NCI-H2081 treated with DMSO at 0.1 percent for 48 hours (cell line): ENCODE measurements around the gene DDI1.
"Not testable (repeated sequence)": the region's sequence is repeated elsewhere in the genome, so short reads cannot be mapped to it uniquely, and the experiment has no call there.

ENCODE experiments used
- DNase-seq: peaks from one replicate; lab custom pipeline; 2025; lab: John Stamatoyannopoulos, UW

Gene DDI1

GRCh38 chr11:104041792-104042191 lies 5.4 kb downstream of the DDI1 start:
- DNase-seq, result no peak

DNA sequence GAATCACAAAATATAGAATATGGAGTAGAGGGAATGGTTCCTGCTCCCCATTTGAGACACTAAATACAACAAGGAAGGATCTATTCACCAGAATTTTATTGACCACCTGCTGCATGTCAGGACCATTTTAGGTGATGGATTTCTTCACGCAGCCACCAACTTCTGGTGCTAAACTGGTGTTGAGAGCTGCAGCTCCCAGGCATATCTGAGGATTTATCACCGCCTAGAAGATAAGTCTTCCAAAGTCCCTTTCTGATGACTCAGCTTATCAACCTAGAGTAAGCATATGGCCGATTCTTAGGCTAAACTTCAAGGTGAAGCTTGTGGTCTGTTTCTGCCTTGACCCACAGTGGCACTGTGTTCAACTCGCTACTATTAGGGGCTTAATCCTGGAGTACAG lies 6.7 kb downstream of the DDI1 start:
- DNase-seq, result no peak

- DNase-seq, result no peak
Measured at GRCh38 chr11:104043678-104044239, 7.3 kb downstream of the DDI1 start.

DNA sequence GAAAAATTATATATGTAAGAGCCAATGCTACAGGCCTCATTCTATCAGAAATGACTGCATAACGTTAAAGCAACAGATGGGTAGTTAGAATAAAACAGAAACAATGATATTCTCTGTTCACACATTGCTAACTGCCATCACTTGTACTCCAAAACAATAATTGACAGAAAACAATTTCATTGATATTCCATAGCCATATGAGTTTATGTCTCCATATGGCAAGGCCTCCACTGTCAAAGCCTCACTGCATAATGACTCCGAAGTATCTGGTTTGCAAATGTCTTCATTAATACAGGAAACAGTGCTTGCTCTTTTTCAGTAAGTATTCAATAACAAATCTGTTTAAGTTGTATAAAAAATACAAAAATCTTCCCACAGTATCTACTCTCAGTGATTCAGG lies 9.9 kb downstream of the DDI1 start:
- DNase-seq, result no peak

DNA sequence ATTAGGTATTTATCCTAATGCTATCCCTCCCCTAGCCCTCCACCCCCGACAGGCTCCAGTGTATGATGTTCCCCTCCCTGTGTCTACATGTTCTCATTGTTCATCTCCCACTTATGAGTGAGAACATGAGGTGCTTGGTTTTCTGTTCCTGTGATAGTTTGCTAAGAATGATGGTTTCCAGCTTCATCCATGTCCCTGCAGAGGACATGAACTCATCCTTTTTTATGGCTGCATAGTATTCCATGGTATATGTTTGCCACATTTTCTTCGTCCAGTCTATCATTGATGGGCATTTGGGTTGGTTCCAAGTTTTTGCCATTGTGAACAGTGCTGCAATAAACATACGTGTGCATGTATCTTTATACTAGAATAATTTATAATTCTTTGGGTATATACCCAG lies 10.4 kb downstream of the DDI1 start:
- not testable (repeated sequence) for DNase-seq

- DNase-seq, result no peak
Measured at GRCh38 chr11:104049116-104049515, 12.7 kb downstream of the DDI1 start.

DNA sequence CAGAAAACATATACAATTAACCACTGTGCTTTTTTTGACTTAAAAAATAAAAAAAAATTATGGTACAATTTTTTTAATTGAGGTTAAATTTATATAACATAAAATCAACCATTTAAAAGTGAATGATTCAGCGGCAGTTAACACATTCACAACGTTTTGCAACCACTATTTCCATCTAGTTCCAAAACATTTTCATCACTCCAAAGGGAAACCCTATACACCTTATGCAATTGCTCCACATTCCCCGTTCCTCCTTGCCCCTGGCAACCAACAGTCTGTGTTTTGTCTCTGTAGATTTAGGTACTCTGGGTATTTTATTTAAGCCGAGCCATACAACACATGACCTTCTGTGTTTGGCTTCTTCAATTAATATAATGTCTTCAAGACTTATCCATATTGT lies 15.3 kb downstream of the DDI1 start:
- DNase-seq, result no peak

GRCh38 chr11:104053743-104054478 lies 17.5 kb downstream of the DDI1 start:
- no peak for DNase-seq

DNA sequence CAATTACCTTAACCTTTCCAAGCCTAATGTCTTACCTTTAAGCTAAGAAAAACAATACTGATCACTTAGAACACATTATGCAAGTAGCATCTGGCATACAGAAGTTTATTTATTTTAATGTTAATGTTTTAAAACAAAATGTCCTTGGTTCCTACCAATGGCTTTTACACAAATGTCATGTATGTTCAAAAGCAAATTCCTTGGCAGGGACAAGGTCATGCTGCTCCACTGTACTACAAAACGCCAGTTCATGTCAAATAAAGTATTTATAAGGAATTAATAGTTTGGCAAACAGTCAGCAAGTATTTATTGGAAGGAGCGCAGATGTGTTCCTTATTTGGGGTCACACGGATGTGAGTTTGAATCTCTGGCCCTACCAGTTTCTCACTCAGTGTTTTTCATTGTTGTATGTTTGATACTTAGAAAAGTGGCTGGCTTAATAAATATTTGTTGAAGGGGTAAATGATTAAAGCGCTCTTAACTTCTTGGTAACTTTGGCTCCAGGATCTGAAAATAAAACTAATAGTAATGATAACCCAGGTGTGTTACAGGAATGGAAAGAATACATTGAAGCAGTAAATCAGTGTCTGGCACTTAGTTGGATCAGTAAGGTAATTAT lies 18.6 kb downstream of the DDI1 start:
- DNase-seq, result no peak

- no peak for DNase-seq
Measured at GRCh38 chr11:104055596-104055995, 19.2 kb downstream of the DDI1 start.

DNA sequence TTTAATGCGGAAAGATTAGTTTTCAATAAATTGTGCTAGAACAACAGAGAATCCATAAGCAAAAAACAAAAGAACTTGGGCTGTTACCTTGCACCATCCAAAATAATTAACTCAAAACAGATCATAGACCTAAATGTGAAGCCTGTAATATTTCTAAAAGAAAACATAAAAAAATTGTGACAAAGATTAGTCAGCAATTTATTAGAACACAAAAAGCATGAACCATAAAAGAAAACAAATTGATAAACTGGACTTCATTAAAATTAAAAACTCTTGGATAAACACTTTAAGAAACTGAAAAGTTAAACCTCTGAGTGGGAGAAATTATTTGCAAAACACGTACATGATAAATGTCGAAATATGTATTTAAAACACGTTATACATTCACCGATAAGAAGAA lies 21.5 kb downstream of the DDI1 start:
- DNase-seq, result no peak

DNA sequence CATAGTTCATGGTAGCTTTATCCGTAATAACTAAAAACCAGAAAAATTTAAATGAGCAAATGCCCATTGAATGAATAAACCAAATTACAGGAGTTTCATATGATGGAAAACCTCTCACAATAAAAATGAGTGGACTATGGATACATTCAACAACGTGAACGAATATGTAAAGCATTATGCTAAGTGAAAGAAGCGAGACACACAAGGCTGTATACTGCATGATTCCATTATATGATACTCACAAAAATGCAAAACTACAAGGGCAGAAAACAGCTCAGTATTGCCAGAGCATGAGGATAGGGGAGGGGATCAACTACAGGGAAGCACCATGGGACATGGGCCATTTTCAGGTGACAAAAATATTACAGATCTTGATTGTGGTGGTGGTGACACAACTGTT lies 22.2 kb downstream of the DDI1 start:
- DNase-seq, result no peak

GRCh38 chr11:104060004-104060794 lies 23.8 kb downstream of the DDI1 start:
- no peak for DNase-seq

DNA sequence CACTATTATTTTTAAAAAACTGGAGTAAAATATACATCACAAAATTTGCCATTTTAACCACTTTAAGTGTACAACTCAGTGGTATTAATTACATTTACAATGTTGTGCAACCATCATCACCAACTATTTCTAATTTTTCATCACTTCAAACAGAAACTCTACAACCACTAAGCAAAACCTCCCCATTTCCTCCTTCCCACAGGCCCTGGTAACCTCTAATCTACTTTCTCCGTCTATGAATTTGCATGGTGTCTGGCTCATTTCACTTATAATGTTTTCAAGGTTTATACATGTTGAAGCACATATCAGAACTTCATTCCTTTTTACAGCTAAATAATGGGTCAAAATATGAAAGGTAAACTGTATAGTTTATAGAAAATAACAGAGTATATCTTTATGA lies 24.4 kb downstream of the DDI1 start:
- no peak for DNase-seq

GRCh38 chr11:104061853-104062521 lies 25.5 kb downstream of the DDI1 start:
- no peak for DNase-seq

GRCh38 chr11:104064034-104064630 lies 27.7 kb downstream of the DDI1 start:
- DNase-seq, result no peak

DNA sequence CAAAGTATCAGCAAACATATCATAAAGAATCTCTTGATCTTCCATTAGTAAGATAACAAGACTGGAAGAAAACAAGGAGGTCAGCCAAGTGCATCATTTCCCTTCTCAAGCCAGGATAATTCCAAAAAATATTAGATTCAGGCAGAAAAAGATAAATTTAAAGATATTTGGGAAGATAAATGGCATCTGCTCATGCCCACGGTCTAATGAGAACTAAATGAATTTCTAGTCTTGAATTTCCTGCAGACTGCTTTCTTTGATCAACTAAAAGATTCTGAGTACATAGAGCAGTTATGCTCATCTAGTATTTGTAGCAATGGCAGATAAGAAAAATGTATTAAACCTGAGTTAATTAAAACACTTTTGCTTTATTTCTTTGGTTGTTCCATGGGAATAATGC lies 31.1 kb downstream of the DDI1 start:
- DNase-seq, result no peak

GRCh38 chr11:104073950-104074705 lies 37.7 kb downstream of the DDI1 start:
- DNase-seq, result no peak

DNA sequence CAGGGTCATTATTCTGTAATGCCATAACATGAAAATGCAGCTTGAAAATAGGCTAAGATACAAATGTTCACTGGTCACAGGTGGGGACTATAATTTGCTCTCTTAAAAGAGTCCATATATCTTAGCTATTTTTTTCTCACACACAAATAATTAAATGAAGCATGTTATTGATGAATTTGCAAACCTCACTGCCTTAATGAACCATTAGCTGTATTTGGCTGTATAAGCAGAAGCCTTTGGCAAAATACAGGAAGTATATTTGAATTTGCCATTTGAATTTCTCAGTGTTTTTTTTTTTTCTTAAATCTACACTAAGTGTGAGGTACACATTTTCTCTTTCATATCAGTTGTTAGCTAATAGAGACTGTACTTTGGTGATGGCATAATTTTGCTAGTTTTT lies 38.7 kb downstream of the DDI1 start:
- no peak for DNase-seq

DNA sequence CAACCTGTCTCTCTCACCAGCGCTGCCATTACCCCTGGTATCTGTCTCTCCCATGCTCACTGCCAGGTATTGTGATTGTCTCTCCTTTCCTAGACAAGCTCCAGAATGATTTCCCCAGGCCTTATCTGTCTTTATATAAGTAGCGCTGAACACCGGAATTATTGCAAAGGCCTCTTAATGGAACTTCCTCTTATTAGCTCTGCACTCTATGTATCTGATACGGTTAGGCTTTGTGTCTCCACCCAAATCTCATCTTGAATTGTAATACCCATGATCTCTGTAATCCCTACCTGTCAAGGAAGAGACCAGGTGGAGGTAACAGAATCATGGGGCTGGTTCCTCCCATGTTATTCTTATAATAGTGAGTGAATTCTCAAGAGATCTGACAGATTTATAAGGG lies 39.3 kb downstream of the DDI1 start:
- DNase-seq, result no peak

DNA sequence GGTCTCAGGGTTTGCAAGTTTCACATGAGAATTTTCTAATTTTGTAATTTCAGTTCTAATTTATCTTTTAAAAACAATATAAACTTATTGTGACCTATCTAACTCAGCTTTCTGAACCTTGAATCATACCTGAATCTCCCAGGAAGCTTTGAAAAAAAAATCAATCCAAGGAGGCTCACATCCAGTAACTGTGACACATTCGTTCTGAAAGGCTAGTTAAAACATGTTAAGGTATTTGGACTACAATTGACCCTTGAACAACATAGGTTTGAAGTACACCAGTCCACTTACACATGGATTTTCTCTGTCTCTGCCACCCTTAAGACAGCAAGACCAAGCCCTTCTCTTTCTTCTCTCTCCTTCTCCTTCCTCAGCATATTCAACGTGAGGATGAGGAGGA lies 40.0 kb downstream of the DDI1 start:
- DNase-seq, result no peak
